Breast epithelium (tissue), 3 donors: Measurements from ENCODE around the gene STRN4.

Source experiments
- POLR2AphosphoS5 ChIP-seq, 3 donors: sonication (generic); formaldehyde crosslinking; IDR thresholded peaks; one replicate each; pipeline ENCODE4 v1.6.1; 2017; ENCODE audit warnings: antibody characterized with exemption in 3 of 3
- TF ChIP-seq, protein P1 (sequence below), 3 donors: fragments of 450-650 bp; IDR thresholded peaks; one replicate each; pipeline ENCODE4 v1.5.1; 2016 to 2017; ENCODE audit warnings: antibody characterized with exemption in 3 of 3, mild to moderate bottlenecking in 3 of 3, moderate library complexity in 3 of 3

GRCh38 chr19:46727757-46728156 lies 18.5 kb downstream of the STRN4 start:
- no peak for TF ChIP-seq POLR2AphosphoS5 (IDR thresholded peaks at IDR 0.05)
- TF ChIP-seq, protein P1, sequence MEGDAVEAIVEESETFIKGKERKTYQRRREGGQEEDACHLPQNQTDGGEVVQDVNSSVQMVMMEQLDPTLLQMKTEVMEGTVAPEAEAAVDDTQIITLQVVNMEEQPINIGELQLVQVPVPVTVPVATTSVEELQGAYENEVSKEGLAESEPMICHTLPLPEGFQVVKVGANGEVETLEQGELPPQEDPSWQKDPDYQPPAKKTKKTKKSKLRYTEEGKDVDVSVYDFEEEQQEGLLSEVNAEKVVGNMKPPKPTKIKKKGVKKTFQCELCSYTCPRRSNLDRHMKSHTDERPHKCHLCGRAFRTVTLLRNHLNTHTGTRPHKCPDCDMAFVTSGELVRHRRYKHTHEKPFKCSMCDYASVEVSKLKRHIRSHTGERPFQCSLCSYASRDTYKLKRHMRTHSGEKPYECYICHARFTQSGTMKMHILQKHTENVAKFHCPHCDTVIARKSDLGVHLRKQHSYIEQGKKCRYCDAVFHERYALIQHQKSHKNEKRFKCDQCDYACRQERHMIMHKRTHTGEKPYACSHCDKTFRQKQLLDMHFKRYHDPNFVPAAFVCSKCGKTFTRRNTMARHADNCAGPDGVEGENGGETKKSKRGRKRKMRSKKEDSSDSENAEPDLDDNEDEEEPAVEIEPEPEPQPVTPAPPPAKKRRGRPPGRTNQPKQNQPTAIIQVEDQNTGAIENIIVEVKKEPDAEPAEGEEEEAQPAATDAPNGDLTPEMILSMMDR (IDR thresholded peaks at IDR 0.05) = no peak
